A549 treated with CORT108297 at 1 μM for 4 hours (cell line): ENCODE data around the gene GLB1L2. TPM values are rescaled to one million over a fixed set of nuclear protein-coding genes. Genes with fewer than 3 reads are reported as not detected.

Experiments
- total RNA-seq: library from RNA; stranded (reverse); fragments of 200-300 nt; extraction: Qiagen RNA extraction; gene quantifications from 5 replicates; pipeline ENCODE4 v1.2.3, GENCODE V29; 2022

GLB1L2 gene, protein sequence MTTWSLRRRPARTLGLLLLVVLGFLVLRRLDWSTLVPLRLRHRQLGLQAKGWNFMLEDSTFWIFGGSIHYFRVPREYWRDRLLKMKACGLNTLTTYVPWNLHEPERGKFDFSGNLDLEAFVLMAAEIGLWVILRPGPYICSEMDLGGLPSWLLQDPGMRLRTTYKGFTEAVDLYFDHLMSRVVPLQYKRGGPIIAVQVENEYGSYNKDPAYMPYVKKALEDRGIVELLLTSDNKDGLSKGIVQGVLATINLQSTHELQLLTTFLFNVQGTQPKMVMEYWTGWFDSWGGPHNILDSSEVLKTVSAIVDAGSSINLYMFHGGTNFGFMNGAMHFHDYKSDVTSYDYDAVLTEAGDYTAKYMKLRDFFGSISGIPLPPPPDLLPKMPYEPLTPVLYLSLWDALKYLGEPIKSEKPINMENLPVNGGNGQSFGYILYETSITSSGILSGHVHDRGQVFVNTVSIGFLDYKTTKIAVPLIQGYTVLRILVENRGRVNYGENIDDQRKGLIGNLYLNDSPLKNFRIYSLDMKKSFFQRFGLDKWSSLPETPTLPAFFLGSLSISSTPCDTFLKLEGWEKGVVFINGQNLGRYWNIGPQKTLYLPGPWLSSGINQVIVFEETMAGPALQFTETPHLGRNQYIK
- total RNA-seq, result 1.9 to 2.4 TPM (median 2.2 TPM) in 5 replicates

DNA sequence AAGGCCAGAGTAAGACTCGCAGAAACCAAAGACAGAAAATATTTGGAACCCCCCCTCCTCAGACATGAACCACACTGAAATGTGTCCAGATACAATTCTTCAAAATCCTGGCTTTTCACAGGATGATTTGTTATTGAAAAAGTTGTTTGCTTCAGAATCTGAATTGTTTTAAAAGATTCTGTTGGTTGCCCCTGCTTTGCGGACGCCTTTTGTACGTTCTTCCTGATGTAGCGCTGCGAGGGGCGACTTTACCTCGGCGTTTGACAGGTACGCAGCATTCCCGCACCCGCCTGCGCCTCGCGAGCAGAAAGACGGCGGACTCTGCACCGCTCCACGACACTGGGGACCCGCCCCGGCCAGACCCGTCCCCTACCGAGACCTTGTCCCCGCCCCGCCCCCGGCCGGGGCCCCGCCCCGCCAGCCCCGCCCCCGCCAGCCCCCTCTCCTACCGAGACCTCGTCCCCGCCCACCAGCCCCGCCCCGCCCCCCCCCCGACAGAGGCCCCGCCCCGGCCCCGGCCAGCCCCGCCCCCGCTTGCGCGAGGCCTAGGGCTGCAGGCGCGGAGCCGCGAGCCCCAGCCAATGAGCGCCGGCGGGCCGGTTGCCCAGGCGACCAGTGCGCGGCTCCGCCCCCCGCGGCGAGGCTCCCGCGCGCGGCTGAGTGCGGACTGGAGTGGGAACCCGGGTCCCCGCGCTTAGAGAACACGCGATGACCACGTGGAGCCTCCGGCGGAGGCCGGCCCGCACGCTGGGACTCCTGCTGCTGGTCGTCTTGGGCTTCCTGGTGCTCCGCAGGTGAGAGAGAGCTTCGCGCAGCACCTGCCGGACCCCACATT is at the start of gene GLB1L2:
Gene GLB1L2 (plus strand): TSS at position 635 of the 835 bp plus-strand sequence. CDS start 74 bp downstream, at position 709.

DNA sequence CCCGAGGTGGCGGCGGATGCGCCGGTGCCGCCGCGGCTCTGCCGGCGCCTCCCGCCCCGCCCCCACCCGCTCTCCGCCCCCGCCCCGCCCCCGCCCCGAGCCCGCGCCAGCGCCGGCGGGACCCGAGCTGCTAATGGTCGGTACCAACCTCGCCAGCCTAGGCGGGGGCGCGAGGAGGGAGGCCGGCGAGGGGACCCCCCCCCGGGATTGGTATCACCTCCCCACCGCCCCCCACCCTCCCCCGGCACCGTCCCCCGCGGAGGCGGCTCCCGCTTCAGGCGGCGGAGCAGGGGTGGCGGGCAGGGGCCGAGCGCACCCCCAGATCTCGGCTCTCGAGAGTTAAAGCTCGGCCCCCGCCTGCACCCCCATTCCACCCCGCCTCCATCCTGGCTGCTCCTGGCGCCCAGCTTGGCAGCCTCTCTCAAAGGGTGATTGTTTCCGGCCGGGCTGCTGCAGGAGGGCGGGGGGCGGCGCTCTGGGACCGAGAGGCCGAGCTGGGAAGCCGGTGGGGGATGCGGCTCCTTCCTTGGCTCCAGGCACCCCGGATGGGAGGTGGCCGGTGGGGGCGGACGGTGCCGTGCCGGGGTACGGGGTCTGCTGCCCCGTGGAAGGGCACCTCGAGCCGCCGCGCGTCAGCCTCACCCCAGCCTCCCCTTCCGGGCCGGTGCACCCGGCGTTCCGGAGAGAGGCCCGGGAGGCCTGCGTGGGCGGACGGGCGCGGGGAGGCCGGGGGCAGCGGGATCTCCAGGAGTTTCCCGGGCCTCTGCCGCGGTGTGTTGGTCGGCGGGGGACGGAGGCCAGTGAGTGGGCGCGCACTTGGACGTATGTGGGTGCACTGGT is 80.6 kb downstream of the GLB1L2 start, which contains the start of gene B3GAT1:
Gene B3GAT1 (minus strand): TSS at position 40 of the 840 bp plus-strand sequence. CDS start 24,583 bp downstream, outside the sequence.

Other genes with a start within 250 kb of the GLB1L2 start
- gene NCAPD3, start 108.0 kb upstream of the GLB1L2 start, total RNA-seq, result 21.9 to 27.1 TPM (median 25.6 TPM) in 5 replicates
- 19.0 to 23.3 TPM (median 21.8 TPM) in 5 replicates for gene VPS26B, start 107.3 kb upstream of the GLB1L2 start, total RNA-seq
- 15.7 to 19.6 TPM (median 17.7 TPM) in 5 replicates for gene THYN1, start 78.6 kb upstream of the GLB1L2 start, total RNA-seq
- gene ACAD8, start 78.4 kb upstream of the GLB1L2 start, total RNA-seq, result 8.7 to 10.5 TPM (median 9.2 TPM) in 5 replicates
- gene GLB1L3, start 55.6 kb upstream of the GLB1L2 start, total RNA-seq, result not detected in 5 replicates
- 0.01 to 0.05 TPM (median 0.02 TPM) in 4 of 5 replicates, not detected in the other for gene B3GAT1, start 80.3 kb downstream of the GLB1L2 start, total RNA-seq